AG09309 (cell line): Measurements from ENCODE around the gene STX5.

Experiments used
- DNase-seq: peaks from one replicate; pipeline ENCODE4 v3.0.0-alpha.2; 2010; ENCODE audit warnings: low read depth
- H3K4me3 ChIP-seq: 2 replicates; pipeline ENCODE4 v1.5.1; 2011; ENCODE audit warnings: mild to moderate bottlenecking, low read depth, low read length, moderate library complexity; ENCODE audit not compliant: control insufficient read depth
- TF ChIP-seq, protein P1 (sequence below): IDR thresholded peaks from 2 replicates; pipeline ENCODE4 v1.5.1; 2011; ENCODE audit warnings: mild to moderate bottlenecking, low read depth, low read length, inconsistent platforms; ENCODE audit not compliant: insufficient read depth, control insufficient read depth; ENCODE audit errors: missing control alignments

Gene STX5

DNA sequence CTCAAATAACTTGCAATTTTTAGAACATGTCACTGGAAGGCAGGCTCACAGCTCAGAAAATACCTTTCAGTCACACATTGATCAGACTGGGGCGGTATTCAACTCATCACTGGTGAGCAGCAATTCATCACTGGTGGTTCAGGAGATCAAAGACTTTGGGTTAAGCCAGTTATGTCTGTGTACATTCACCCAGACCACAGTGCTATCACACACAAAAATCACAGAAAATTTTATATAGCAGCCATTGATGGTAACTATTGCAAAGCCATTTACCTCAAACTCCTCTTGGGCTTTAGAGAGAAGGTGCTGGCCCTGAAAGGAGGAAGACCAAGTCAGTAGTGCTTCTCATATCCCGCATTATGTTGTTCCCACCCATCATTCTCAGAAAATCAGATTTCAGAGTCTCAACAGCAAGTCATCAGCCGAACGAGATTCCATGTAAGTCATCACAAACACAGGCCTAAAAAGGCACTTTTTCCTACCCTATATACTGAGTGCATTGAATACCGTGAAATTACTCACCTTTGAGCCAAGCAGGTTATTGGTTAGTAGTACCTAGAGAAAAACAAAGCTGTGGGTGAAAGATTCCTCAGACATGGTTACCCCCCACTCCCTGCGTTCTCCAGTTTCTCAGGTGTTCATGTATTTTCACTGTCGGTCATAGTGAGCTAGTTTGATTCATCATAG lies 21.6 kb upstream of the STX5 start:
- TF ChIP-seq, protein P1, sequence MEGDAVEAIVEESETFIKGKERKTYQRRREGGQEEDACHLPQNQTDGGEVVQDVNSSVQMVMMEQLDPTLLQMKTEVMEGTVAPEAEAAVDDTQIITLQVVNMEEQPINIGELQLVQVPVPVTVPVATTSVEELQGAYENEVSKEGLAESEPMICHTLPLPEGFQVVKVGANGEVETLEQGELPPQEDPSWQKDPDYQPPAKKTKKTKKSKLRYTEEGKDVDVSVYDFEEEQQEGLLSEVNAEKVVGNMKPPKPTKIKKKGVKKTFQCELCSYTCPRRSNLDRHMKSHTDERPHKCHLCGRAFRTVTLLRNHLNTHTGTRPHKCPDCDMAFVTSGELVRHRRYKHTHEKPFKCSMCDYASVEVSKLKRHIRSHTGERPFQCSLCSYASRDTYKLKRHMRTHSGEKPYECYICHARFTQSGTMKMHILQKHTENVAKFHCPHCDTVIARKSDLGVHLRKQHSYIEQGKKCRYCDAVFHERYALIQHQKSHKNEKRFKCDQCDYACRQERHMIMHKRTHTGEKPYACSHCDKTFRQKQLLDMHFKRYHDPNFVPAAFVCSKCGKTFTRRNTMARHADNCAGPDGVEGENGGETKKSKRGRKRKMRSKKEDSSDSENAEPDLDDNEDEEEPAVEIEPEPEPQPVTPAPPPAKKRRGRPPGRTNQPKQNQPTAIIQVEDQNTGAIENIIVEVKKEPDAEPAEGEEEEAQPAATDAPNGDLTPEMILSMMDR = no peak
- DNase-seq = no peak
- peak overlapping the region; percentile 98 for H3K4me3 ChIP-seq

DNA sequence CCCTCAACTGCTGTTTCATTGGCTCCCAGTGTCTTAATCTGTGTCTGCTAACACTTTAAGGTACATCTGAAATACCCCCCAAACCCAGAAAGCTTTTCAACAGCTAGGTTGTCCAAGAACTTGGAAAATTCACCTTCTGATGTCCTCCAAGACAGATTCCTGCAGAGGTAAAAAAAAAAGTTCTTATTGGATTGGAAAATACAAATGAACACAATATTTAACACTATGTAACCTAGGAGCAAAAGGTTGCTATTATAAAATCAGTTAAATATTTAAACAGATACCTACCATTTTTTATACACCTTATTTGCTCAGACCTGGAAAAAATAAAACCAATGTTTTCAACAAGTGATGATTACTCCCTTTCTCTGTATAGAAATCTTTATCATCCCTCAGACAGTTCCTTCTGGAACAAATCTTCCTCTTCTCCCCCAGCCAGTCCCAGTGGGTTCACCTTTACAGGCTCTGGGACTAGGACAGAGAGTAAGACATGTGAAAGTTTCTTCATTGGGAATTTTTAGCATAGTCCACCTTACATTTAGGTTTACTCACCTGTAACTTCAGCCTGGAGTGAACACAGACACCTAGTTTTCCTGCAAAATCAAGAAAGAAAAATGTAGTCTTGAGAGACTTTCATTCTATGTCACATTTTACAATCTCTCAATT lies 20.8 kb upstream of the STX5 start:
- DNase-seq = no peak
- no peak overlapping the region for H3K4me3 ChIP-seq
- TF ChIP-seq, protein P1 = no peak

DNA sequence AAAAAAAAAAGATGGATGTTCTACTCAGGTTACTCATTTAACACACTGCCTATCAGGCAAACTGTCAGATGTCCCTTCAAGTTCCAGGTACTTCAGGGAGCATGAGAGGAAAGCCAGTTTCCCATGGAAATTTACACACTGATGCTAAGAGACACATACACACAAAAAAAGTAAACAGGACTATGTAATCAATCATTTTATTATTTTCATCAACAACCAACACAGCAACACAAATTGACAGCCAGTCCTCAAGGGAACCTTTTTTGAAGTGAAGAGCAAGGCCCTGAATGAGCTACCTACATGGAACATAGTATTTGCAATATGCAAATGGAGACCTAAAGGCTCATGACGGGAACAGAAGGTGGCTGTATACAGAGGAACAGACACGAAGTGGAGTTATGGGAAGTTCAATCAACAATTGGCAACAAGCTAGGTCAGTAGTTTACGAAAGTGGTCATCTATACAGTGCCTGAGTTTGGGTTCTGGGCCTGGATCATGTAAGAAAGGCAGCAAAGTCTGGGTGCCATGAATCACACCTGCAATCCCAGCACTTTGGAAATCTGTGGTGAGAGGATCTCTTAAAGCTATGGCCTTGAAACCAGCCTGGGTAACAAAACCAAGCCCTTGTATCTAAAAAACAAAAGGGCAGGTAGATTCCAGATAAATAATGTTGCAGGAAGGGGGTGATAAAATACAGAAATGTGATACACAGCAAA lies 20.1 kb upstream of the STX5 start:
- DNase-seq = no peak
- TF ChIP-seq, protein P1 = no peak
- no peak overlapping the region for H3K4me3 ChIP-seq

DNA sequence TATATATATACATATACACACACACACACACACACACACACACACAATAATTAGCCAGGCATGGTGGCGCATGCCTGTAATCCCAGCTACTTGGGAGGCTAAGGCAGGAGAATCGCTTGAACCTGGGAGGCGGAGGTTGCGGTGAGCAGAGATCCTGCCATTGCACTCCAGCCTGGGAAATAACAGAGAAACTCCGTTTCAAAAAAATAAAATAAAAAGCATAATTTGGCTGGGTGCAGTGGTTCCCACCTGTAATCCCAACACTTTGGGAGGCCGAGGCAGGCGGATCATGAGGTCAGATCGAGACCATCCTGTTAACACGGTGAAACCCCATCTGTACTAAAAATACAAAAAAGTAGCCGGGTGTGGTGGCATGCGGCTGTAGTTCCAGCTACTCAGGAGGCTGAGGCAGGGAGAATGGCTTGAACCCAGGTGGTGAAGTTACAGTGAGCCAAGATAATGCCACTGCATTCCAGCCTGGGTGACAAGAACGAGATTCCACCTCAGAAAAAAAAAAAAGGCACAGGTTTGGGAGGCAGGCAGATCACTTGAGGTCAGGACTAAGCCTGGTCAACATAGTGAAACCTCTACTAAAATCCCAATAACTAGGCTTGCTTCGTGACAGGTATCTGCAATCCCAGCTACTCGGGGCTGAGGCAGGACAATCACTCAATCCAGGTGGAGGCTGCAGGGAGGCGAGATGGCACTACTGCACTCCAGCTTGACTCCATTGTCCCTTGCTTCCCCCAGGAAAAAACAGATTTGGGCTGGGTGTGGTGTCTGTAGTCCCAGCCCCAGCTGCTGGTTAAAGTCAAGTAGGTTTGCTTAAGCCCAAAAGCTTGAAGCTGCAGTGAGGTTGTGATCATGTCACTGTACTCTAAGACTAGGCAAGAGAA lies 19.3 kb upstream of the STX5 start:
- TF ChIP-seq, protein P1 = no peak
- no peak overlapping the region for H3K4me3 ChIP-seq
- no peak for DNase-seq

DNA sequence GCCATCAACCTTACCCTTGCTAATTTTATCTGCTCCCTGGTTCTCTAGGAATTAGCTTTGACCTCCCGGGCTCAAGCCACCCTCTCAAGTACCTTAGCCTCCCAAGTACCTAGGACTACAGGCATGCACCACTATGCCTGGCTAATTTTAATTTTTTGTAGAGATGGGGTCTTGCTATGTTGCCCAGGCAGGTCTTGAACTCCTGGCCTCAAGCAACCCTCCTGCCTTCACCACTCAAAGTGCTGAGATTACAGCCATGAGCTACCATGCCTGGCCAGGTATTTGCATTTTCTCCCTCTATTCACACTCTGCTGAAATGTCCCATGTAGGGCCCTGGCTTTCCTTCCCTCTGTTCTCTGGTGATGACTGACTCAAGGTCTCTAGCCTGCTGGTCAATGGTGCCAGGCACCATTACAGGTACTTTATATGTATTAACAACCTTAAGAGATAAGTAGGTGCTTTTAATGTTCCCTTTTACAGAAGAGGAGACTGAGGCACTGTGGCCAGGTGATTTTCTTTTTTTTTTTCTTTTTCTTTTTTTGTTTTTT lies 16.0 kb upstream of the STX5 start:
- no peak overlapping the region for H3K4me3 ChIP-seq
- no peak for DNase-seq
- TF ChIP-seq, protein P1 = no peak

DNA sequence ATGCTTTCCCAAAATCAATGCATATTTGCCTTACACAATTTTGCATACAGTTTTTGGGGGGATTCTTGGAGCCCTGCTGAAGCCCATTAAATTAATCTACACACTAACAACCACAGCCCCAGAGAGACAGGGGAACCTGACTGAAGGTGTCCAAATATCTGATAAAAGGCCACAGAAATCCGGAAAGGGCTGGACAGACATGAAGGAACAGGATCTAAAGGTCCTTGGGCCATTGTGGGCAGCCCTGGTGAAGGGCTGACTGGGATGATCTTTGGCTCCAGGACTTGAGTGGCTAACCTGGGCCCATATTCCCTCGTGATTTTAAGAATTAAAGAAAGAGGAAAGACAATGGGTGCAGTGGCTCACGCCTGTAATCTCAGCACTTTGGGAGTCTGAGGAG lies 14.3 kb upstream of the STX5 start:
- DNase-seq = no peak
- no peak overlapping the region for H3K4me3 ChIP-seq

More for the DNA sequence above, 14.3 kb upstream of the STX5 start:
- TF ChIP-seq, protein P1 = no peak
